HEK293 (cell line): ENCODE results near the gene B3GAT1.

ENCODE experiments used
- CTCF ChIA-PET: fragments of 350-600 bp; formaldehyde crosslinking; extraction: SDS; loops from one replicate; lab custom pipeline; 2021; ENCODE audit warnings: antibody characterized with exemption; lab: Yijun Ruan, JAX
- POLR2A ChIA-PET: fragments of 300-600 bp; formaldehyde crosslinking; extraction: SDS; loops from one replicate; lab custom pipeline; 2020; ENCODE audit warnings: antibody characterized with exemption, inconsistent platforms; lab: Yijun Ruan, JAX
- H3K27ac ChIP-seq: fragments of 200-500 bp; sonication (Bioruptor generic); 2 replicates; pipeline ENCODE4 v1.5.1; 2014; ENCODE audit warnings: low read depth, low read length, control low read depth, inconsistent platforms; ENCODE audit errors: extremely low read depth
- H3K36me3 ChIP-seq, 2 experiments: fragments of 200-500 bp in 1 of 2; sonication (Bioruptor generic) in 1 of 2; 1 replicate in 1 of 2; 2 replicates in 1 of 2; pipeline ENCODE4 v1.5.1; 2014 to 2017; ENCODE audit warnings: inconsistent platforms in 2 of 2, low read length in 2 of 2; ENCODE audit not compliant: control insufficient read depth in 2 of 2, insufficient read depth in 1 of 2
- H3K4me1 ChIP-seq: fragments of 200-500 bp; sonication (Bioruptor generic); 2 replicates; pipeline ENCODE4 v1.5.1; 2014; ENCODE audit warnings: mild to moderate bottlenecking, low read length, inconsistent platforms; ENCODE audit not compliant: control insufficient read depth, insufficient read depth
- H3K4me3 ChIP-seq: 2 replicates; pipeline ENCODE4 v1.5.1; 2011; ENCODE audit warnings: low read depth, mild to moderate bottlenecking, control low read depth, low read length, moderate library complexity
- H3K9me3 ChIP-seq: fragments of 200-500 bp; sonication (Bioruptor generic); 2 replicates; pipeline ENCODE4 v1.5.1; 2014; ENCODE audit warnings: low read depth, low read length, inconsistent platforms; ENCODE audit not compliant: control insufficient read depth, insufficient read depth
- EGR2 ChIP-seq: fragments of 450-650 bp; formaldehyde crosslinking; IDR thresholded peaks from 2 replicates; pipeline ENCODE4 v1.5.1; 2016; ENCODE audit warnings: low read depth, missing biosample characterization, missing genetic modification characterization
- GLI4 ChIP-seq: fragments of 450-650 bp; formaldehyde crosslinking; IDR thresholded peaks from 2 replicates; pipeline ENCODE4 v1.5.1; 2016; ENCODE audit warnings: missing biosample characterization, missing genetic modification characterization
- PBX3 ChIP-seq: sonication (generic); formaldehyde crosslinking; IDR thresholded peaks from 2 replicates; pipeline ENCODE4 v1.8.1; 2022; ENCODE audit warnings: mild to moderate bottlenecking, moderate library complexity, missing genetic modification reagents
- ZFHX2 ChIP-seq: fragments of 450-650 bp; formaldehyde crosslinking; conservative IDR thresholded peaks from 2 replicates; pipeline ENCODE4 v1.5.1; 2016; ENCODE audit warnings: missing biosample characterization, missing genetic modification characterization
- ZFP69B ChIP-seq: fragments of 450-650 bp; formaldehyde crosslinking; IDR thresholded peaks from 2 replicates; pipeline ENCODE4 v1.5.1; 2016; ENCODE audit warnings: missing biosample characterization, missing genetic modification characterization
- ZNF121 ChIP-seq: fragments of 450-650 bp; formaldehyde crosslinking; IDR thresholded peaks from 2 replicates; pipeline ENCODE4 v1.5.1; 2016; ENCODE audit warnings: missing biosample characterization, missing genetic modification characterization
- ZNF302 ChIP-seq: fragments of 450-650 bp; formaldehyde crosslinking; IDR thresholded peaks from 2 replicates; pipeline ENCODE4 v1.5.1; 2016; ENCODE audit warnings: missing biosample characterization, missing genetic modification characterization, low read depth
- ZNF335 ChIP-seq: fragments of 450-650 bp; formaldehyde crosslinking; conservative IDR thresholded peaks from 2 replicates; pipeline ENCODE4 v1.5.1; 2016; ENCODE audit warnings: missing biosample characterization, missing genetic modification characterization
- ZNF394 ChIP-seq: fragments of 450-650 bp; formaldehyde crosslinking; IDR thresholded peaks from 2 replicates; pipeline ENCODE4 v1.5.1; 2016; ENCODE audit warnings: missing biosample characterization, missing genetic modification characterization, mild to moderate bottlenecking, moderate library complexity, borderline replicate concordance
- ZNF426 ChIP-seq: fragments of 450-650 bp; formaldehyde crosslinking; IDR thresholded peaks from 2 replicates; pipeline ENCODE4 v1.5.1; 2017; ENCODE audit warnings: missing biosample characterization, missing genetic modification characterization, mild to moderate bottlenecking, inconsistent platforms, moderate library complexity
- ZNF473 ChIP-seq: fragments of 450-650 bp; formaldehyde crosslinking; IDR thresholded peaks from 2 replicates; pipeline ENCODE4 v1.5.1; 2017; ENCODE audit warnings: missing biosample characterization, missing genetic modification characterization
- ZNF521 ChIP-seq: fragments of 450-650 bp; formaldehyde crosslinking; IDR thresholded peaks from 2 replicates; pipeline ENCODE4 v1.5.1; 2017; ENCODE audit warnings: missing biosample characterization, mild to moderate bottlenecking, missing genetic modification characterization
- ZNF571 ChIP-seq: fragments of 450-650 bp; formaldehyde crosslinking; IDR thresholded peaks from 2 replicates; pipeline ENCODE4 v1.5.0; 2017; ENCODE audit warnings: missing biosample characterization, missing genetic modification characterization
- ZNF785 ChIP-seq: fragments of 450-650 bp; formaldehyde crosslinking; IDR thresholded peaks from 2 replicates; pipeline ENCODE4 v1.5.1; 2016; ENCODE audit warnings: missing biosample characterization, missing genetic modification characterization
- TF ChIP-seq, protein P1 (sequence below): fragments of 450-650 bp; formaldehyde crosslinking; IDR thresholded peaks from 2 replicates; pipeline ENCODE4 v1.5.1; 2017; ENCODE audit warnings: missing biosample characterization, missing genetic modification characterization
- TF ChIP-seq, protein P2 (sequence below): fragments of 450-650 bp; IDR thresholded peaks from 2 replicates; pipeline ENCODE4 v1.5.1; 2018; ENCODE audit warnings: missing biosample characterization, missing genetic modification characterization
- TF ChIP-seq, protein P3 (sequence below): fragments of 450-650 bp; formaldehyde crosslinking; IDR thresholded peaks from 2 replicates; pipeline ENCODE4 v1.5.1; 2016; ENCODE audit warnings: missing biosample characterization, missing genetic modification characterization
- TF ChIP-seq, protein P4 (sequence below): fragments of 450-650 bp; formaldehyde crosslinking; IDR thresholded peaks from 2 replicates; pipeline ENCODE4 v1.5.1; 2016; ENCODE audit warnings: missing biosample characterization, missing genetic modification characterization

Gene B3GAT1

DNA sequence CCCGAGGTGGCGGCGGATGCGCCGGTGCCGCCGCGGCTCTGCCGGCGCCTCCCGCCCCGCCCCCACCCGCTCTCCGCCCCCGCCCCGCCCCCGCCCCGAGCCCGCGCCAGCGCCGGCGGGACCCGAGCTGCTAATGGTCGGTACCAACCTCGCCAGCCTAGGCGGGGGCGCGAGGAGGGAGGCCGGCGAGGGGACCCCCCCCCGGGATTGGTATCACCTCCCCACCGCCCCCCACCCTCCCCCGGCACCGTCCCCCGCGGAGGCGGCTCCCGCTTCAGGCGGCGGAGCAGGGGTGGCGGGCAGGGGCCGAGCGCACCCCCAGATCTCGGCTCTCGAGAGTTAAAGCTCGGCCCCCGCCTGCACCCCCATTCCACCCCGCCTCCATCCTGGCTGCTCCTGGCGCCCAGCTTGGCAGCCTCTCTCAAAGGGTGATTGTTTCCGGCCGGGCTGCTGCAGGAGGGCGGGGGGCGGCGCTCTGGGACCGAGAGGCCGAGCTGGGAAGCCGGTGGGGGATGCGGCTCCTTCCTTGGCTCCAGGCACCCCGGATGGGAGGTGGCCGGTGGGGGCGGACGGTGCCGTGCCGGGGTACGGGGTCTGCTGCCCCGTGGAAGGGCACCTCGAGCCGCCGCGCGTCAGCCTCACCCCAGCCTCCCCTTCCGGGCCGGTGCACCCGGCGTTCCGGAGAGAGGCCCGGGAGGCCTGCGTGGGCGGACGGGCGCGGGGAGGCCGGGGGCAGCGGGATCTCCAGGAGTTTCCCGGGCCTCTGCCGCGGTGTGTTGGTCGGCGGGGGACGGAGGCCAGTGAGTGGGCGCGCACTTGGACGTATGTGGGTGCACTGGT lies at the start of gene B3GAT1 (continued):
- TF ChIP-seq, protein P1, sequence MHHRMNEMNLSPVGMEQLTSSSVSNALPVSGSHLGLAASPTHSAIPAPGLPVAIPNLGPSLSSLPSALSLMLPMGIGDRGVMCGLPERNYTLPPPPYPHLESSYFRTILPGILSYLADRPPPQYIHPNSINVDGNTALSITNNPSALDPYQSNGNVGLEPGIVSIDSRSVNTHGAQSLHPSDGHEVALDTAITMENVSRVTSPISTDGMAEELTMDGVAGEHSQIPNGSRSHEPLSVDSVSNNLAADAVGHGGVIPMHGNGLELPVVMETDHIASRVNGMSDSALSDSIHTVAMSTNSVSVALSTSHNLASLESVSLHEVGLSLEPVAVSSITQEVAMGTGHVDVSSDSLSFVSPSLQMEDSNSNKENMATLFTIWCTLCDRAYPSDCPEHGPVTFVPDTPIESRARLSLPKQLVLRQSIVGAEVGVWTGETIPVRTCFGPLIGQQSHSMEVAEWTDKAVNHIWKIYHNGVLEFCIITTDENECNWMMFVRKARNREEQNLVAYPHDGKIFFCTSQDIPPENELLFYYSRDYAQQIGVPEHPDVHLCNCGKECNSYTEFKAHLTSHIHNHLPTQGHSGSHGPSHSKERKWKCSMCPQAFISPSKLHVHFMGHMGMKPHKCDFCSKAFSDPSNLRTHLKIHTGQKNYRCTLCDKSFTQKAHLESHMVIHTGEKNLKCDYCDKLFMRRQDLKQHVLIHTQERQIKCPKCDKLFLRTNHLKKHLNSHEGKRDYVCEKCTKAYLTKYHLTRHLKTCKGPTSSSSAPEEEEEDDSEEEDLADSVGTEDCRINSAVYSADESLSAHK (tag by site-specific recombination) = no peak
- TF ChIP-seq ZNF521 (tag by site-specific recombination) = no peak

- CTCF ChIA-PET = no interaction called here
- no peaks in the 10 kb centered on the region for H3K4me1 ChIP-seq
- TF ChIP-seq ZNF426 (tag by site-specific recombination) (no peak), ZFHX2 (peak; percentile 64), PBX3 (no peak), EGR2 (peak; percentile 57; the same call in 1 of the 2 replicates), ZNF785 (tag by site-specific recombination) (no peak), ZNF473 (no peak), ZNF121 (tag by site-specific recombination) (no peak)
- TF ChIP-seq, protein P2, sequence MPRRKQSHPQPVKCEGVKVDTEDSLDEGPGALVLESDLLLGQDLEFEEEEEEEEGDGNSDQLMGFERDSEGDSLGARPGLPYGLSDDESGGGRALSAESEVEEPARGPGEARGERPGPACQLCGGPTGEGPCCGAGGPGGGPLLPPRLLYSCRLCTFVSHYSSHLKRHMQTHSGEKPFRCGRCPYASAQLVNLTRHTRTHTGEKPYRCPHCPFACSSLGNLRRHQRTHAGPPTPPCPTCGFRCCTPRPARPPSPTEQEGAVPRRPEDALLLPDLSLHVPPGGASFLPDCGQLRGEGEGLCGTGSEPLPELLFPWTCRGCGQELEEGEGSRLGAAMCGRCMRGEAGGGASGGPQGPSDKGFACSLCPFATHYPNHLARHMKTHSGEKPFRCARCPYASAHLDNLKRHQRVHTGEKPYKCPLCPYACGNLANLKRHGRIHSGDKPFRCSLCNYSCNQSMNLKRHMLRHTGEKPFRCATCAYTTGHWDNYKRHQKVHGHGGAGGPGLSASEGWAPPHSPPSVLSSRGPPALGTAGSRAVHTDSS = no peak
- H3K4me3 ChIP-seq = no peak overlapping the region
- no peak overlapping the region for H3K27ac ChIP-seq
- no peaks in the 10 kb centered on the region for H3K36me3 ChIP-seq
- no peaks in the 10 kb centered on the region for H3K9me3 ChIP-seq
- POLR2A ChIA-PET = no interaction called here
These were observed 49.6 kb upstream of the B3GAT1 start for GRCh38 chr11:134461621-134462020.

- ChIA-PET POLR2A (interaction anchor here (0.6 kb wide), 1 partner anchor 14 kb away, joined by 3 read pairs; no protein-coding TSS in a partner anchor), CTCF (no interaction called here)
- TF ChIP-seq ZNF394 = no peak
- TF ChIP-seq ZNF335 (tag by site-specific recombination) = no peak
- H3K27ac ChIP-seq = no peak overlapping the region
- H3K4me1 ChIP-seq = no peaks in the 10 kb centered on the region
- H3K4me3 ChIP-seq = no peak overlapping the region
- H3K9me3 ChIP-seq = no peaks in the 10 kb centered on the region
- H3K36me3 ChIP-seq = no peaks in the 10 kb centered on the region
These were observed 48.8 kb upstream of the B3GAT1 start for GRCh38 chr11:134460881-134461280.

DNA sequence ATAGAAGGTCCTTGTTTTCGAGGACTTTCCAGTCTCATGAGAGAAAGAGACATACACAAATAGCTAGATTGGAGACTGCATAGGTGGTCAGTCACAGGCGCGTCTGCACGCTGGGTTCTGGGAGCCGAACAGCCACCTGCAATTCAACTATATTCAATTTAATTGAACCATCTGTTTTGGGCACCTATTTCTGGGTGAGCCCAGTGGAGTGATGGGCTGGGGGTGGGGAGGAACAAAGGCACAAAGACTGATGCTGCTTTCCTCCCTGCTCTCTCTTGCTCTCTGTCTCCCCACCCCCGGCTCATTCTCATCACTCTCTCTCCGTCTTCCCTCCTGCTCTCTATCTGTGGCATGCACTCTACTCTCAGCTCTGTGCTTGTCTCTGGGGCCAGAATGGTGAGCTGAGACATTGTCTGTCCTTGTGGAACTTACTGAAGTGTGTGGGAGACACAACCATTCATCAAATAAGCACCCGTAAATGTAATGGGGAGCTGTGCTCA lies 48.1 kb upstream of the B3GAT1 start:
- H3K27ac ChIP-seq = no peak overlapping the region
- ChIA-PET POLR2A (no interaction called here), CTCF (interaction anchor here (0.6 kb wide), 1 partner anchor 320 kb away, joined by 3 read pairs; no protein-coding TSS in a partner anchor)
- H3K4me3 ChIP-seq = no peak overlapping the region
- H3K4me1 ChIP-seq = no peaks in the 10 kb centered on the region
- no peaks in the 10 kb centered on the region for H3K36me3 ChIP-seq
- H3K9me3 ChIP-seq = no peaks in the 10 kb centered on the region
- TF ChIP-seq ZFP69B (tag by site-specific recombination) (no peak), ZNF302 (no peak), GLI4 (tag by site-specific recombination) (no peak), ZNF571 (tag by site-specific recombination) (no peak)
- TF ChIP-seq, protein P3, sequence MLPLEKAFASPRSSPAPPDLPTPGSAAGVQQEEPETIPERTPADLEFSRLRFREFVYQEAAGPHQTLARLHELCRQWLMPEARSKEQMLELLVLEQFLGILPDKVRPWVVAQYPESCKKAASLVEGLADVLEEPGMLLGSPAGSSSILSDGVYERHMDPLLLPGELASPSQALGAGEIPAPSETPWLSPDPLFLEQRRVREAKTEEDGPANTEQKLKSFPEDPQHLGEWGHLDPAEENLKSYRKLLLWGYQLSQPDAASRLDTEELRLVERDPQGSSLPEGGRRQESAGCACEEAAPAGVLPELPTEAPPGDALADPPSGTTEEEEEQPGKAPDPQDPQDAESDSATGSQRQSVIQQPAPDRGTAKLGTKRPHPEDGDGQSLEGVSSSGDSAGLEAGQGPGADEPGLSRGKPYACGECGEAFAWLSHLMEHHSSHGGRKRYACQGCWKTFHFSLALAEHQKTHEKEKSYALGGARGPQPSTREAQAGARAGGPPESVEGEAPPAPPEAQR = no peak
- TF ChIP-seq, protein P1 (tag by site-specific recombination) = no peak
- TF ChIP-seq, protein P4, sequence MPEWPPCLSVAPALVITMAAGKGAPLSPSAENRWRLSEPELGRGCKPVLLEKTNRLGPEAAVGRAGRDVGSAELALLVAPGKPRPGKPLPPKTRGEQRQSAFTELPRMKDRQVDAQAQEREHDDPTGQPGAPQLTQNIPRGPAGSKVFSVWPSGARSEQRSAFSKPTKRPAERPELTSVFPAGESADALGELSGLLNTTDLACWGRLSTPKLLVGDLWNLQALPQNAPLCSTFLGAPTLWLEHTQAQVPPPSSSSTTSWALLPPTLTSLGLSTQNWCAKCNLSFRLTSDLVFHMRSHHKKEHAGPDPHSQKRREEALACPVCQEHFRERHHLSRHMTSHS (tag by site-specific recombination) = no peak
